Neural cell (in vitro differentiated cells): Measurements from ENCODE around the gene FTCDNL1. TPM values are rescaled to one million over a fixed set of nuclear protein-coding genes. Genes with fewer than 3 reads are reported as not detected.

Source experiments
- H2AFZ ChIP-seq: fragments of 200-600, 300-800 bp; sonication (generic), shearing (Covaris generic); 2 replicates; pipeline ENCODE4 v1.6.0; 2014; ENCODE audit warnings: low read depth, mild to moderate bottlenecking, antibody characterized with exemption, low read length, moderate library complexity
- H3F3A ChIP-seq: fragments of 200-600 bp; shearing (Covaris generic); 2 replicates; pipeline ENCODE4 v1.6.1; 2016; ENCODE audit warnings: mild to moderate bottlenecking, moderate library complexity, mixed read lengths, antibody characterized with exemption, low read length; ENCODE audit not compliant: insufficient read depth, poor library complexity, severe bottlenecking
- H3K27ac ChIP-seq: fragments of 200-600, 300-800 bp; sonication (generic), shearing (Covaris generic); 2 replicates; pipeline ENCODE4 v1.5.1; 2014; ENCODE audit warnings: mild to moderate bottlenecking, low read length, moderate library complexity
- H3K27me3 ChIP-seq: fragments of 300-800, 200-600 bp; sonication (generic), shearing (Covaris generic); 2 replicates; pipeline ENCODE4 v1.6.0; 2014; ENCODE audit warnings: mild to moderate bottlenecking, low read depth, low read length, moderate library complexity; ENCODE audit not compliant: insufficient read depth
- H3K36me3 ChIP-seq: fragments of 300-800, 200-600 bp; sonication (generic), shearing (Covaris generic); 2 replicates; pipeline ENCODE4 v1.5.1; 2014; ENCODE audit warnings: mild to moderate bottlenecking, antibody characterized with exemption, low read length, moderate library complexity; ENCODE audit not compliant: insufficient read depth
- H3K4me2 ChIP-seq: fragments of 300-800, 200-600 bp; sonication (generic), shearing (Covaris generic); 2 replicates; pipeline ENCODE4 v1.6.0; 2014; ENCODE audit warnings: mild to moderate bottlenecking, low read length
- H3K4me3 ChIP-seq: fragments of 300-800, 200-600 bp; sonication (generic), shearing (Covaris generic); 2 replicates; pipeline ENCODE4 v1.5.1; 2014; ENCODE audit warnings: mild to moderate bottlenecking, low read length, moderate library complexity
- H3K79me2 ChIP-seq: fragments of 200-600 bp; shearing (Covaris generic); replicated peaks from 2 replicates; pipeline ENCODE4 v1.6.0; 2014; ENCODE audit warnings: mild to moderate bottlenecking, low read length, moderate library complexity; ENCODE audit not compliant: insufficient read depth
- H3K9ac ChIP-seq: fragments of 300-800, 200-600 bp; sonication (generic), shearing (Covaris generic); 2 replicates; pipeline ENCODE4 v1.6.1; 2016; ENCODE audit warnings: mild to moderate bottlenecking, low read length, mixed read lengths
- H3K9me2 ChIP-seq: fragments of 200-600 bp; shearing (Covaris generic); 2 replicates; pipeline ENCODE4 v1.6.1; 2016; ENCODE audit warnings: mild to moderate bottlenecking, low read length, mixed read lengths; ENCODE audit not compliant: insufficient read depth
- H3K9me3 ChIP-seq: fragments of 200-600, 300-800 bp; sonication (generic), shearing (Covaris generic); 2 replicates; pipeline ENCODE4 v1.6.1; 2016; ENCODE audit warnings: mild to moderate bottlenecking, mixed run types, low read length, moderate library complexity, mixed read lengths
- H4K20me1 ChIP-seq: fragments of 200-600 bp; shearing (Covaris generic); 2 replicates; pipeline ENCODE4 v1.6.1; 2016; ENCODE audit warnings: mild to moderate bottlenecking, mixed run types; ENCODE audit not compliant: insufficient read depth
- EP300 ChIP-seq: fragments of 450-650 bp; conservative IDR thresholded peaks from 2 replicates; pipeline ENCODE4 v1.6.1; 2014; ENCODE audit warnings: antibody characterized with exemption, mild to moderate bottlenecking, moderate library complexity; ENCODE audit not compliant: poor library complexity, severe bottlenecking
- EZH2 ChIP-seq: fragments of 200-600, 300-800 bp; shearing (Covaris generic), sonication (generic); IDR thresholded peaks from 2 replicates; pipeline ENCODE4 v1.6.1; 2014; ENCODE audit warnings: antibody characterized with exemption, low read length, borderline replicate concordance, mild to moderate bottlenecking; ENCODE audit not compliant: insufficient read depth, poor library complexity, severe bottlenecking
- MXI1 ChIP-seq: fragments of 450-650 bp; conservative IDR thresholded peaks from 2 replicates; pipeline ENCODE4 v1.6.1; 2014; ENCODE audit warnings: antibody characterized with exemption, mild to moderate bottlenecking; ENCODE audit not compliant: poor library complexity, severe bottlenecking
- POLR2AphosphoS5 ChIP-seq: IDR thresholded peaks from 2 replicates; pipeline ENCODE4 v1.6.1; 2012
- RAD21 ChIP-seq: fragments of 450-650 bp; conservative IDR thresholded peaks from 2 replicates; pipeline ENCODE4 v1.6.1; 2014; ENCODE audit warnings: antibody characterized with exemption, mild to moderate bottlenecking, moderate library complexity
- SMC3 ChIP-seq: fragments of 450-650 bp; conservative IDR thresholded peaks from 2 replicates; pipeline ENCODE4 v1.6.1; 2014; ENCODE audit warnings: antibody characterized with exemption, mild to moderate bottlenecking, moderate library complexity; ENCODE audit not compliant: poor library complexity
- TAF1 ChIP-seq: IDR thresholded peaks from 2 replicates; pipeline ENCODE4 v1.6.1; 2012; ENCODE audit warnings: low read depth
- polyA plus RNA-seq: library from polyadenylated mRNA; depleted of rRNA; stranded (reverse); fragments of >200 nt; gene quantifications from 2 replicates; pipeline ENCODE4 v1.2.3, GENCODE V29; 2014
- TF ChIP-seq, protein P1 (sequence below): fragments of 450-650 bp; IDR thresholded peaks from 2 replicates; pipeline ENCODE4 v1.5.1; 2014; ENCODE audit warnings: antibody characterized with exemption, mild to moderate bottlenecking, moderate library complexity; ENCODE audit not compliant: poor library complexity, severe bottlenecking
- TF ChIP-seq, protein P2 (sequence below): IDR thresholded peaks from 2 replicates; pipeline ENCODE4 v1.6.1; 2012; ENCODE audit warnings: borderline replicate concordance

Gene FTCDNL1
- polyA plus RNA-seq, 1 donor from 2014 or later, result not detected

DNA sequence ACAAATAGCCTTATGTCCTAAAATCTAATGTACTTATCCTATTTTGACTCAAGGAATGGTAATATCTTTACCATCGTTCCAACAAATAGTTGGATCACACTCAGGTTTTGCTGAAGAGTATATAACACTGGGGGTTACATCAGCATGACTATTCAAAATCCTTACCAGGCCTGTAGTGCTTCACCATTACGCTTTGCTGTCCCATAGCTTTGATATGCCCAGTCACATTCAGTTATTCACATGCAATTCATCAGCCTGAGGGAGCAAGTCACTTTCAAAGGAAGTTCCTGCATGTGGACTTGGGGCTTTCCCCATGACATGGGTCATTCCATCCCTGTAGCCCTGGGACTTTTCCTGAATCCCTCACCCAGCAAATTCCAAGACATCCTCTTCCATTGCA is 39.6 kb downstream of the FTCDNL1 start:
- Histone ChIP-seq H2AFZ (no peak overlapping the region), H3K36me3 (no peaks in the 10 kb centered on the region), H3K79me2 (no peaks in the 10 kb centered on the region), H3K9ac (no peak overlapping the region), H3K9me3 (no peaks in the 10 kb centered on the region), H3K4me2 (no peak overlapping the region), H3F3A (no peaks in the 10 kb centered on the region), H3K27me3 (no peaks in the 10 kb centered on the region), H3K27ac (no peak overlapping the region), H3K9me2 (no peaks in the 10 kb centered on the region), H4K20me1 (no peaks in the 10 kb centered on the region), H3K4me3 (no peak overlapping the region)
- TF ChIP-seq TAF1 (no peak), POLR2AphosphoS5 (no peak), EZH2 (no peak), RAD21 (no peak), MXI1 (no peak), SMC3 (no peak), EP300 (no peak)
- TF ChIP-seq, protein P1, sequence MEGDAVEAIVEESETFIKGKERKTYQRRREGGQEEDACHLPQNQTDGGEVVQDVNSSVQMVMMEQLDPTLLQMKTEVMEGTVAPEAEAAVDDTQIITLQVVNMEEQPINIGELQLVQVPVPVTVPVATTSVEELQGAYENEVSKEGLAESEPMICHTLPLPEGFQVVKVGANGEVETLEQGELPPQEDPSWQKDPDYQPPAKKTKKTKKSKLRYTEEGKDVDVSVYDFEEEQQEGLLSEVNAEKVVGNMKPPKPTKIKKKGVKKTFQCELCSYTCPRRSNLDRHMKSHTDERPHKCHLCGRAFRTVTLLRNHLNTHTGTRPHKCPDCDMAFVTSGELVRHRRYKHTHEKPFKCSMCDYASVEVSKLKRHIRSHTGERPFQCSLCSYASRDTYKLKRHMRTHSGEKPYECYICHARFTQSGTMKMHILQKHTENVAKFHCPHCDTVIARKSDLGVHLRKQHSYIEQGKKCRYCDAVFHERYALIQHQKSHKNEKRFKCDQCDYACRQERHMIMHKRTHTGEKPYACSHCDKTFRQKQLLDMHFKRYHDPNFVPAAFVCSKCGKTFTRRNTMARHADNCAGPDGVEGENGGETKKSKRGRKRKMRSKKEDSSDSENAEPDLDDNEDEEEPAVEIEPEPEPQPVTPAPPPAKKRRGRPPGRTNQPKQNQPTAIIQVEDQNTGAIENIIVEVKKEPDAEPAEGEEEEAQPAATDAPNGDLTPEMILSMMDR, result no peak
- TF ChIP-seq, protein P2, sequence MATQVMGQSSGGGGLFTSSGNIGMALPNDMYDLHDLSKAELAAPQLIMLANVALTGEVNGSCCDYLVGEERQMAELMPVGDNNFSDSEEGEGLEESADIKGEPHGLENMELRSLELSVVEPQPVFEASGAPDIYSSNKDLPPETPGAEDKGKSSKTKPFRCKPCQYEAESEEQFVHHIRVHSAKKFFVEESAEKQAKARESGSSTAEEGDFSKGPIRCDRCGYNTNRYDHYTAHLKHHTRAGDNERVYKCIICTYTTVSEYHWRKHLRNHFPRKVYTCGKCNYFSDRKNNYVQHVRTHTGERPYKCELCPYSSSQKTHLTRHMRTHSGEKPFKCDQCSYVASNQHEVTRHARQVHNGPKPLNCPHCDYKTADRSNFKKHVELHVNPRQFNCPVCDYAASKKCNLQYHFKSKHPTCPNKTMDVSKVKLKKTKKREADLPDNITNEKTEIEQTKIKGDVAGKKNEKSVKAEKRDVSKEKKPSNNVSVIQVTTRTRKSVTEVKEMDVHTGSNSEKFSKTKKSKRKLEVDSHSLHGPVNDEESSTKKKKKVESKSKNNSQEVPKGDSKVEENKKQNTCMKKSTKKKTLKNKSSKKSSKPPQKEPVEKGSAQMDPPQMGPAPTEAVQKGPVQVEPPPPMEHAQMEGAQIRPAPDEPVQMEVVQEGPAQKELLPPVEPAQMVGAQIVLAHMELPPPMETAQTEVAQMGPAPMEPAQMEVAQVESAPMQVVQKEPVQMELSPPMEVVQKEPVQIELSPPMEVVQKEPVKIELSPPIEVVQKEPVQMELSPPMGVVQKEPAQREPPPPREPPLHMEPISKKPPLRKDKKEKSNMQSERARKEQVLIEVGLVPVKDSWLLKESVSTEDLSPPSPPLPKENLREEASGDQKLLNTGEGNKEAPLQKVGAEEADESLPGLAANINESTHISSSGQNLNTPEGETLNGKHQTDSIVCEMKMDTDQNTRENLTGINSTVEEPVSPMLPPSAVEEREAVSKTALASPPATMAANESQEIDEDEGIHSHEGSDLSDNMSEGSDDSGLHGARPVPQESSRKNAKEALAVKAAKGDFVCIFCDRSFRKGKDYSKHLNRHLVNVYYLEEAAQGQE, result no peak

DNA sequence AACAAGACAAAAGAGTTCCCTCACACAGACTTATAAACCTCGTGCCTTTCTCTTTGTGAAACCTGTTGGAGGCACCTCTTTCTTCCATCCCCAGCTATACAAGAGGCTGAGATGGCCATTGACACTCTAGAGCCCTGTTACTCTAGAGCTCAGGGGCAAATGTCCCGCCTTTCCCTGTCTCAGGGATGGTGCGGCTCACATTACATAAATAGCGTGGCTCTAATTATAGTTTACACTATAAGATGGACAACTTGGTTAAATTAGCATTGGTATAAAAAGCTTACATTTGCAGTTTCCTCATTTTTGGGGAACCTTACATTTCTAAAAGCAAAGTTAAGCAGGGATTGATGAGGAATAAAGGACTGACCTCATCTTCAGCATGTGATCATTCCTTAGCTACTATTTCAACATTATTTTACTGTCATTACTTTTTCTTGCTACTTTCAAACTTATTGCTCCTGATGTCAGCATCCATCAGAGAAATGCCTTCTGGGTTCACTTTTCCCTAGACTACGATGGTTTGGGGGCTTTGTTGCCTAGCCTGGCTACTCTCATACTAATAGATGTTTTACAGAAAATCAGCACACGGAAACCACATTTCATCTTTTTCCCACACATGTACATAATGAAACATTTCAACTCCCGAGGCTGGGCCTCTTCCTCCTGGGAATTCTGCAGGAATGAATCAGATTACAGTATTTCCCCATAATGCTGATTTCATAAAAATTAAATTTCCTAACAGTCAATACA is 40.4 kb downstream of the FTCDNL1 start:
- Histone ChIP-seq H3K4me3 (no peak overlapping the region), H3F3A (no peaks in the 10 kb centered on the region), H3K9me2 (no peaks in the 10 kb centered on the region), H3K9me3 (no peaks in the 10 kb centered on the region), H3K79me2 (no peaks in the 10 kb centered on the region), H3K27me3 (no peaks in the 10 kb centered on the region), H3K9ac (no peak overlapping the region), H4K20me1 (no peaks in the 10 kb centered on the region), H2AFZ (no peak overlapping the region), H3K4me2 (no peak overlapping the region), H3K27ac (no peak overlapping the region), H3K36me3 (no peaks in the 10 kb centered on the region)
- TF ChIP-seq, protein P1, result no peak
- TF ChIP-seq, protein P2, result no peak
- TF ChIP-seq TAF1 (no peak), EP300 (no peak), SMC3 (no peak), RAD21 (no peak), POLR2AphosphoS5 (no peak), MXI1 (no peak), EZH2 (no peak)
